Activated T-helper 1 cell treated with Interleukin-2 at 50 U/mL for 16 hours (primary cell): ENCODE data around the gene THAP12.
"Not testable (repeated sequence)": the region's sequence is repeated elsewhere in the genome, so short reads cannot be mapped to it uniquely, and the experiment has no call there.

ENCODE experiments used
- DNase-seq: peaks from one replicate; pipeline ENCODE4 v3.0.0-alpha.2; 2020; ENCODE audit warnings: low read depth

The THAP12 gene

DNA sequence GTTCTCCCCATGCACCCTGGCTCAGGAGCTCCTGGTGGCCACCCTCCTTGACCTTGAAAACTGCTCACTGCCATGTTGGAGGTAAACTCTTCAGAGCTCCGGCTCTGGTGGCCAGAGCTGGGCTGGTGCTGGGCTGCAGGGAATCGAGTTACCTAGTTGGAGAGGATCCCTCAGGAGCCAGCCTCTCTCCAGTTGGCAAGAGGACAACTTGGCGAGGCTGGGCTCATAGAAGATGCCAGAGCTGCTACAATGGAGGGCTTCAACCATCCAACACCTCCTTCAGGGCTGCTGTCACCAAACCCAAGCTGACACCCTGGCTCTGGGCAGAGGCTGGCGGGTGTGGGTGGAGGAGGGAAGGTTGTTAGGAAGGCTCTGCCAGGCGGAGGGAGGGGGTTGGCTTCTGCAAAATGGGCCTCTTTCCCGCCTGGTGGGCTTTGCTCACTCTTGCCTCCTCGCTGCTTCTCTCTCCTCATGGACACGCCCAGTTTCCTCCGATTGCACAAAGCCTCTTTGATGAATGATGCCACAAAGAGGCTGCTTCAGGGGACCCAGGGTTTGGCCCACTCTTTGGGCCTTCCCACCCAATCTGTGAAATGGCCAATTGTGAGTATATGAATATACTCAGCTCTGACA, 53.1 kb downstream of the THAP12 start:
- no peak for DNase-seq

DNA sequence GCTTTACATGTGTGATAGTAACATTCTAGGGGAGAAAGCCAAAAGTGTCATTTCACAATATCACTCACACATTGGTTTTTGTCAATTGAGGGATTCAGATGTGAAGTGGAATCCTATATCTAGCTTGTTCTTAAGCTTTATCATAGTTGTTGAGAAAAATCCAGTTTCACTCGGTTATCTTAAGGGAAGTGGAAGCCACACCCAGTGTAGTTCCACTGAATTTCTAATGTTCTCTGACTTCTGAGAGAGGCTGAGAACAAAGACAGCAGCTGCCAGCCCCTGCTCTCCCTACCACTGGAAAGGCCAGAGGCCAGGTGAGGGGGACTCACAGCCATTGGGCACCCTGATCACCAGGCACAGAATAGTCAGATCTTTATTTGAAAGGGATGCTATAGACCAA, 53.7 kb downstream of the THAP12 start:
- no peak for DNase-seq

DNA sequence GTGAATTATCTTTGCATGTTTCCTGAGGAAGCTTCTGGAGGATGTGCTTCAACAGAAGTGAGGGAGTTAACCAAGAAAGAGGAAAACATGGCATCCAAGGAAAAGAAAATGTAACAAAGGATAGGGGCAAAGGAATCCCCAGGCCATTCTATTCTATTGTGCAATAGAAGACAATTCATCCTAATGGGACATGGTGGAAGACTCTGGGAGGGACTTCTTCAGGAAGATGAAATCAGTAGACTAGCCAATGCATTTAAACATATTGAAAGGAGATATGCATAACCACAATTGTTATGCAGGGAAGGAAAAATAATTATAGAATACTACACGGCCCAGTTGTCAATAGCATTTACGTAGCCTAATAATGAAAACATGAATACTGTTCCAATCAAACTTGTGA, 55.7 kb downstream of the THAP12 start:
- DNase-seq, result no peak

DNA sequence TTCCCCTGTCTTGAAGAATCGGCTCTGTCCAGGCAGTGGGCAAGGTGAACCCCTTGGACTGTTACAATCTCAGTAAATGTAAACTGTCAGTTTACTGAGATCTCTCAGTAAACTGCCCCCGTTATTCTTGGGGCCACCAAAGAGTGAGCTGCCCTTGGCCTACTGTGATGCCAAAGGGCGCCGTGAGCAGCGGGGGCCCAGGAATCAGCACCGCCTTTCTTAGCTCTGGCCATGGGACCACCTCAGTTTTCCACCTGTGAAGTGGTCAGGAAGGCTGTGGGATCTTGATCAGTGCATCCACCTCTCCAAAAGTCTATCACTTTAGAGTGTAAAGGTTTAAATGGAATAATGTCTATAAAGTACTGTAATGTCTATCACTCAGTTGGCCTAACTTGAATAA, 57.1 kb downstream of the THAP12 start:
- DNase-seq, result no peak

DNA sequence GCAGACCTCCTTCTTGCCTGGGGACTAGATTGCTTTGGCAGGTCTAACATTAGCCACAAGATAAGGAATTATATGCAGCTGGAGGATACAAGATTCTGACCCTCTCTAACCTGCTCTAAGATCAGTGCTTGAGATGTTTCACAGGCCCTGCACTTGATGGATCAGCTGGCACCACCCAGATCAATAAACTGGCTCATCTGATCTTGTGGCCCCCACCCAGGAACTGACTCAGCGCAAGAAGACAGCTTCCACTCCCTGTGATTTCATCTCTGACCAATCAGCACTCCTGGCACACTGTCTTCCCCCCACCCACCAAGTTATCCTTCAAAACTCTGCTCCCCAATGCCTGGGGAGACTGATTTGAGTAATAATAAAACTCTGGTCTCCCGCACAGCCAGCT, 57.6 kb downstream of the THAP12 start:
- DNase-seq, result not testable (repeated sequence)

DNA sequence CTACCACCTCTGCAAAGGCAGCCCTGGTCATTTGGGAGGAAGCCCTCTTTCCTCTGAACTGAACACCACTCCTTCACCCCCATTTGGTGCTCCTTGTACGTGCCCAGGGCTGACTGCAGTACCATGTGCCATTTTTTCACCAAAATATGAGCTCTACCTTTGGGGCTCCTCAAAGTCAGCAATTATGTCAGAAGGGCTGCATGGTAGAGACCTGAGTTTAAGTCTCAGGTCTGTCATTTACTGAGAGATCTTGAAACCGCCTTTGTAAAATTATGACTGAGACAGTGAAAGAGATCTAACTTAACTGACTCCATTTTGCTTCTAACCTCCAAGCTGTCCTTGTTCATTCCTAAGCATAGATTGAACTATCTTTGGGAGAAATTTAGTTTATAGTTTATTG, 58.0 kb downstream of the THAP12 start:
- no peak for DNase-seq

DNA sequence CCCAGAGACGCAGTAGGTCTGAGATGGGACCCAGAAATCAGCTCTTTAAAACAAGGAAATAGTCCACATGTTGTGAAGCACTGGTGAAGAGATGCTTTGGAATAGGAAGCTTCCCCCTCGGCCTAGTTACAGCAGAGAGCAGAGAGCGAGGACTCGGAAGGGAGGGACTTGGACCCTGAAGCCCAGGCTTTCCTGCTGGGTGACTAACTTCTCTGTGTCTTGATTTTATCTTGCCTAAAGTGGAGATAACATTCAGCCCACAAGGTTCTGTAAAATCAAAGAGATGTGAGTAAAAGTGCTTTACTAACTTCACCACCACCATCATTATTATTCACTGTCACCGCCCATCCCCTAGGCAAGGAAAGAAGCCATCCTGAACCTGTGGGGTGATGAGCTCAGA, 58.4 kb downstream of the THAP12 start:
- no peak for DNase-seq

DNA sequence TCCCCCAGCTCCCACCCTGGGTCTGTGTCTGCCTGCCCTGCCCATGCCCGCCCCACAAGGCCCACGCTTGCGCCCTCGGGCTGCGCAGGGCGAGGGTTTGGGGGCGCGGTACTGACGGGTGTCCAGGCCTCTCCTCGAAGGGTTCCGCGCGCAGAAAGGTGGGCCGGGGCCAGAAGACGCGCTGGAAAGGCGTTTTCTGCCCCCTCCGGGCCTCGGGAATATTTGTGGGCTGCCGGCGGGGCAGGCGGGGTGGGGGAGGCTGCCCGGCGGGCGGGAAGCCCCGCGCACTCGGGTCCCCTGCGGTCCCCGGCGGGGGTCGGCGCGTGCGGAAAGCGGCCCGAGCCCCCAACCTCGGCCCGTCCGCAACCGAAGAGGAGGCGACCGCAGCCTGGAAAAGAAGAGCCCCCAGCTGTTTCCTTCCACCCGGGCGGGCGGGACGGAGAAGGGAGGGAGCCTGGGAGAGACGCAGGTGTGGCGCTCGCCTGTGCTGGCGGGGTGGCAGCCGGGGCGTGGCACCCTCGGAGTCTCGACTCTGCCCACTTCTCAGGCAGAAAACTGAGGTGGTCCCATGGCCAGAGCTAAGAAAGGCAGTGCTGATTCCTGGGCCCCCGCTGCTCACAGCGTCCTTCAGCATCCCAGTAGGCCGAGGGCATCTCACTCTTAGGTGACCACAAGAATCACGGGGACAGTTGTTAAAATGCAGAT, 59.0 kb downstream of the THAP12 start:
- DNase-seq, result no peak

DNA sequence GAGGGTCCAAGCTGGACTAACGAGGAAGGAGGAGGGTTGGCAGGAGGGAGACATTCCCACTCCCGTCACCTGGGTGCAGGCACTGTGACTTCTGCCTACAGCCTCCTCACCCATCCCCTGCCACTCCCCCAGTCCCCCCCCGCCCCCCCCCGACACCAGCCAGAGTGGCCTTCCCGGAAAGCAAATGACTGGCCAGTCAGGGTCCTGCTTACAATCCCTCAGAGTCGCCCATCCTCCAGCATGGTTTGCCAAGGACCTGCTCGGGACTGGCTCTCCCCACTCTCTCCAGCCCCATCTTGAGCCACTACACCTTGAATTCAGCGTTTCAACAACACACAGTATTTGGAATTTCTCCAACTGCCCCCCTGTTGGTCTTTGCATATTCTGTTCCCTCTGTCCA, 59.6 kb downstream of the THAP12 start:
- no peak for DNase-seq

DNA sequence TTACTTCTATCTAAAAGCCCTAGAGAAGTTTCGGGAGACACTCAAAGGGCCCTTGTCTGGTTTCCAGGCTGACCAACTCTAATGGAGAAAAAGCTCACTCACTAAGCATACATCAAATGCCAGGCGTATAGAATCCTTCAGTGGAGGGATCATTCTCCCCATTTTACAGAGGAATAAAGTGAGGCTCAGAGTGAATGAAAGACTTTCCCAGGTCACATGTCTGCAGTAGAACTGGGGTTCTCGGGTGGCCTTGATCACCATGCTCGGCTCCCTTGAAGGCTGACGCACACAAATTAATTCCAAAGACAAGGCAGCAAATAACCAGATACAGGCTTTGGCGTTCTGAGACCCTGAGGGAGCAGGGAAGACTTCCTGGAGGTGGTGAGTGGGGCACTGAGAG, 60.0 kb downstream of the THAP12 start:
- no peak for DNase-seq

DNA sequence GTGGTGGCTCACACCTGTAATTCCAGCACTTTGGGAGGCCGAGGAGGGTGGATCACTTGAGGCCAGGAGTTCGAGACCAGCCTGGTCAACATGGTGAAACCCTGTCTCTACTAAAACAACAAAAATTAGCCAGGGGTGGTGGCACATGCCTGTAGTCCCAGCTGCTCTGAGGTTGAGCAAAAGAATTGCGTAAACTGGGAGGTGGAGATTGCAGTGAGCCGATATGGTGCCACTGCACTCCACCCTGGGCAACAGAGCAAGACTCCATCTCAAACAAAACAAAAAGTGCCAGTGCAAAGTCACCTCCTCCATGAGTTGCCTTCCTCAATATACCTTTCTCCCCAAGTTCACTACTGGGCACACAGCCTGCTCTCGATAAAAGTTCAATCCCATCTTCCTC, 61.1 kb downstream of the THAP12 start:
- not testable (repeated sequence) for DNase-seq

DNA sequence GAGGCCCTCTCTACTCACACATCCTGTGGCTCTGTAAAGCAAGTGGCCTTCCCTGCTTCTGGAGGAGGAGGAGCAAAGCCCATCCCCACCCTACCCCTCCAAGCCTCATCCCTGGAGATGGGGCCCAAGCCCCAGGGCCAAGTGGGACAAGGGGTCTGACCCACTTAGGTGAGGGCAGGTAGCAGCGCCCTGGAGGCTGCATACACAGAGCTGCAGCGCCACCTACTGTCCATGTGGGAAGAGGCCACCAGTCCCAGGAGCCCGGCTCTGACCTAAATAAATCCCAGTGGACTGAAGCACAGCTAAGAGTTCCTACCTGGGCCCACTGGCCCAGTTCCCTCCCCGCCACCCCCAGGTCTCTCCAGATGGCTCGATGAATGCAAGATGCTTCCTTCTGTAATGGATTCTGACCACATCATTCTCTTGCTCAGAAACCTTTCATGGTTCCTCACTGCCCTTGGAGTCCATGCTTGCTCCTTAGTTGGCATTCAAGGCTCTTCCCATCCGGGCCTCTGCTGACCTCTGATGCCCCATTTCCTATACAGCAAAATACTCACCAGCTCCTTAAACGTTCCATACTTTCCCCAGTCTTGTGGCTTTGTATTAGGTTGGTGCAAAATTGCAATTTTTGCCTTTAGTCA, 62.1 kb downstream of the THAP12 start:
- DNase-seq, result peak; percentile 72

DNA sequence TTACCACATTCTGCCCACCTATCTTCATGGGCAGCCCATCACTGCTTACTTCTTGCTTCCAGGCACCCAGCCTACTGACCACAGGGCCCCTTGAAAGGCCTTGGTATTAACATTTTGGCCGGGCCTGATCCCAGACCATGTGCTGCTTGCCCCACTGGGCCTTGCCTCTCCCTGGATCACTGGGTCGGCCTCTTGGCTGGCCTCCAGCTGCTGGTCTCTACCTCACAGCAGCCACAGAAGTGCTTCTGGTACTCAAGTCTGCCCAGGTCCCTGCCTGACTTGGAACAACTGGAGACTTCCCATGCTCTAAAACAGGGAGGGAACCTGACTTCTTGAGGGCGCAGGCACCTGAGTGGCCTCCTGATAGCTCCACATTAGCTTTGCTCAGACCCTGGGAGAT, 63.6 kb downstream of the THAP12 start:
- no peak for DNase-seq

DNA sequence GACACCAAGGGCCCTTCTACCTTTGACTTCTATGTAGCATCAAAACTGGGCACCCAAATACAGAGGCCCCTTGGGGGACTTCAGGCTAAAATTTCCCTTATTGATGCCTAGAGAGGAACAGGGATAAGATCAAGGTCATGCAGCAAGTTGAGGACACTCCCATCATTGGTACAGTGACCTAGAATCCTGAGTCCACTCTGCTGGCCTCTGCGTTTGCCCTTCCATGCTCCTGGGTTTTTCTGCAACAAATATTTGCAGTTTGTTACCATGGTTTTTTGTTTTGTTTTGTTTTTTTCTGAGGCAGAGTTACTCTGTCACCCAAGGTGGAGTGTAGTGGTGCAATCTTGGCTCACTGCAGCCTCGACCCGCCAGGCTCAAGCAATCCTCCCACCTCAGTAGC, 64.2 kb downstream of the THAP12 start:
- DNase-seq, result no peak

DNA sequence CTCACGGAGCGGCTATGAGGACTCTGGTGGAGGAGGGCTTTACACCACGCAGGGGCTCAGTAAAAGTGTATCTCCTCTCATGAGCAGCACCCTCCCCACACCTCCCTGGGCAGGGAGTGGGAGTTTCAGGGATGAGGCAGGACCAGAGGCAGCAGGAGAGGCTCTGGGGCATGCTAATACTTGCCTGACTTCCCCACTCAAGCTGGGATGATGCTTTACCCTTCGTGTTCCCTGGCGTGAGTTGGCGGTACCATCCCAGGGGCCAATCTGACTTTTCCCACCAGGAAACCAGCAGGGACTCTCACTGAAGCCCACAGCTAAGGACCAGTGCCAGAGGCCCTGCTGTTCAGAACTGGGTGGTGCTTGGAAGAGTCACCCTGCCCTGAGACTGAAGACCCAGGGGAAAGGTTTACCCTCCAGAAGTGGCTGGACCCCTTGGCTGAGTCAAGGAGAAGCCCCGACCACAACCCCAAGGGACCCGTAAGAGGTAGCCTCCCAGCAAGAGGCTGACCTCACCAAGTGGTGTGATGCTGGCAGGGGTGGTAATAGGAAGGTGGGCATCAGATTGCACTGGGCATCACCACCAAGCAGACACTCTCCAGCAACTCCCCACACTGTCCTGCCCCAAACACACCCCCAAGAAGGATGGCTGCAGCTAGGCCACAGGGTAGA, 65.6 kb downstream of the THAP12 start:
- DNase-seq, result no peak

DNA sequence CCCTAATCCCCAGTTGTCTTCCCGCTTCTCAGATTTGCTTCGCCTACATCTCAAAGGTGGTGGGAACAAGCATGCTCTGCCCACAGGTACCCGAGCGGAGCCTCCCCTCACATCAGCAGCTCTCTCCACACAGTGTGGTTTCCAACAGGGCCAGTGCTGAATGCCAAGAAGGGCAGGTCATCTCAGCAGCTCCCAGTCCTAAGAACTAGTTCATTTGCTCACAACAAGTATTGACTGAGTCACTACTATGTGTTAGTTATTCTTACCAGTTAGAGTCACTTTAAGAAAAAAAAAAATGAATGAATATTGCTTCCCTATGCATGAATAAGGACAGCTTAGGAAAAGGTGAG, 66.2 kb downstream of the THAP12 start:
- DNase-seq, result no peak

DNA sequence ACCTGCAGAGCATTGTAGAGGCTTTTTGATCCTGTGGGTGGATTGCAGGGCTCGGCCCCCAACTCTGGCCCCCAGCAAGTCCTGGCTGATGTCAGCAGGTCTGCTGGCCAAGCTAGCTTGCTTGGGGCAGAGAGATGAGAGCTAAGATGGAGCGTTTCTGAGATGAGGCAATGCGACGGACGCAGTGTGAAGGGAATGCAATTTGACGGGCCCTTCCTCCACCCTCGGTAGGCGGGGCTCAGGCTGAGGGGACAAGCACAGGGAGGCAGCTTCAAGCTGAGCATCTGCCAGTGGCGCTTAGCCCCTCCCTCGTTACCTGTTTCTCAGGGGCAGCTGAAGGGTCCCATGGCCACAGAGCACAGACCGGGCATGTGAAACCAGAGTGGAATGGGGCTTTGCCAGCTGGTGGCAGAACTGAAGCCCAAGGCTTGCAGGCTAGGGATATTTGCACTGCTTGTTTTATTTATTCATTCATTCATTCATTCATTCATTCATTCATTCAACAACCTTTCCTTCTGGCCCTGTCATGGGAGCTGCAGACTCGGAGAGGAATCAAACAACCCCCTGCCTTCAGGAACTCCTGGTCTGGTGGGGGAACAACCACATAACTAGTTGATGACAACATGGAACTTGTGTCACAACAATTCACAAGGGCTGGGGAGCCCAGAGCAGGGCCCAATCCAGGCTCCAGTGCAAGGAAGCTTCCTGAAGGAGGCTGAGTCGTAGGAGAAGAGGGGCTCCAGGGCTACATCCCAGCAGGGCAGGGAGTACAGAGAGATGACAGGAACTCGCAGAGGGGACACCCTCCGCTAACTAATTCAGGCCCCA, 66.8 kb downstream of the THAP12 start:
- DNase-seq, result no peak

DNA sequence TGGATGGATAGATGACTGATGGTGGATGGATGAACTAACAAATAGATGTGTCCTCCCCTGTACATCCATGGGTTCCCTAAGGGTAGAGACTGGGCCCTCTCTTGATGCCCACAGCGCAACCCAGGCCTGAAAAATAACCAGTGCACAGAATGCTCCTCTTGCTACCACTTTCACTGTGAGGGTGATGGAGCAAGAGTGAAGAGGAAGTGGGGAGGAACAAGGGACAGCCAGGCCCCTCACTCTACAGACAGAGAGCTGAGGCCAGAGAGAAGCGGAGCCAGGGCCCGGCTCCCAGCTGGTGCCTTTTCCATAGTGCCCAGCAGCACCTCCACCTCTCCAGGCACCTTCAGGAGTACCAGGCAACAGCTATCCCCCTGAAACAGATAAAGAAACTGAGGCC, 67.7 kb downstream of the THAP12 start:
- no peak for DNase-seq

DNA sequence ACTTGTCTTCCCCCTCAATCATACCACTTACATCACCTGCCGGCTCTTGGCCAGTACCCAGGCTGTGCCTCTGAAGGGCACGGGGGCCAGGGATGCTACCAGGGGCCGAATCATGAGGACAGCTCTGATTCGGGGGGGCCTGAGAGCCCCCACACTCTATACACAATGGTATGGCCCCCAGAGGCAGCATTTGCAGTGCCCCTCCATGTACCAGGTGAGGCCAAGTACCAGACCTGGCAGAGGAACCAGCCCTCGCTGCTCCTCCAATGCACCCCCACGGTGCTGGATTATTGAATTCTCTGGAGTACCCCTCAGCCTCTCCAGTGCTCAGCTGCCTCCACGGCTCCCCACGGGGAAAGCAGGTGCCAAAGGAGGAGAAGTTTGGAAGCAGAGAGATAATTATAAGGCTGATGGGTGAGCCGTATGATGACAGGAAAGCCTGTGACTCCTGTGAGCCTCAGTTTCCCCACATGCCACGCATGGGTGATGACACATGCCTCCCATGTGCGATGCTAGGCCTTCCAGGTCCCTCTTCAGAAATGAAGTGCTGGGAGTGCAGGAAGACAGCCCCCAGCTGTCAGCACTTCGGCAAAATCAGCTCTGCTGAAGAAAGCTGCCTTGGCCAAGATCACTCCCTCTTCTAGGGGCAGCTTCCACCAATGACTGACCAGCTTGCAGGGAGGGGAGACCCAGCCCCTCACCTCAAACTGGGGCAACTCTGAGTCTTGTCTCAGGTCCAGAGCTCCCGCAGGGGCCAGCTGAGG, 69.9 kb downstream of the THAP12 start:
- DNase-seq, result no peak

DNA sequence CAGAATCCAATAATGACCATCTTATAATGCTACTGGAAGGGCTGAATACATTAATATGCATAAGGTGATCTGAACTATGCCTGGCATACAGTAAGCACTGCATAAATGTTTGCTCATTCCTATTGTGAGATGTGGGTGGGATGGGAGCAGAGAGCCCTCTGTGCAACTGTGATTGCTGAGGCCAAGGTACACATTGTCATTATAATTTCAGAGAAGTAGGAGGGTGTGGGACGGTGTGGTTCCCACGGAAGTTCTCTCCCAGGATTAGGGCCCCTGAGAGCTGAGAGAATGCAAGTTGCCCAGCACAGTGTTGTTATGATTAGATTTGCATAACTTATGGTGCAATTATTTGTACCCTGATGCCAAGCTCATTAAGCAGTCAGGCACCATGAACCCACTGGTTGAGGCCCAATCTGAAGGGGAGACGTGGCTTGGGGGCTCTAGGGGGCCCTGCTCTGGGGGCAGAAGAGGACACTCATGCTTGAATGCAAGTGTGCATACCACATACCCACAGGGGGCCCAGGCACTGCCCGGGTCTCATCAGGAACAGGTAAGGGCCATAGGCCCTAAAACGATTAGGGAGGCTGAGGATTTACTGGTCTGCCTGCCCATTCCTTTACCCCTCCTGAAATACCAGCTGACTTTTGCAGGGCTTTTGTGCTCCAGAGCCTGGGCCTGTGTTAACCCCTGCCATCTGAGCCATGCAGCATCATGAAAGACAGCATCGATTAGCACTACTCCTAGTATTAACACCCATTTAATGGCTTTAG, 72.8 kb downstream of the THAP12 start:
- no peak for DNase-seq

DNA sequence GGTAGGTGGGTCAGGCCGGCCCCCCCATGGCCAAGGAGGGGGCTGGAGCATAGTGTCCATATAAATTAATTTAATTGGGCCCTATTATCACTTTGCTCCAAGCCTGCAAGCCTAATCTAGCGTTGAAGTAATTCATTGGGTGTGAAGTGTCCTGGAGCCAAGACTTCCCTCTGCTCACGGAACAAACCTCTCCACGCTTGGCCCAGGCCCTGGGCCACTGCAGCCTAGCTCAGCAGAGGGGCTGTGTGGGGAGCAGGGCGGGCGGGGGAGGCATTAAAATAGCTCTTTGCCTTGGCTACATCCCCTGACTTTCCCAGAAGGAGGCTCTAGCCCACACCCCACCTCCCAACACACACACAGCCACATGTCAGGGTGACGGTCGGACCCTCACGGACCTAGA, 73.5 kb downstream of the THAP12 start:
- no peak for DNase-seq
